Erythroblast (primary cell): ENCODE data around the gene SBF1.

Source experiments
- DNase-seq, 2 experiments: peaks; one replicate each; lab custom pipeline; 2025; lab: John Stamatoyannopoulos, UW
- GATA1 ChIP-seq: IDR thresholded peaks from 2 replicates; pipeline ENCODE4 v1.6.1; 2011; ENCODE audit warnings: low read depth, mild to moderate bottlenecking, control low read depth, low read length, moderate library complexity
- POLR2A ChIP-seq: IDR thresholded peaks from 2 replicates; pipeline ENCODE4 v1.6.1; 2011; ENCODE audit warnings: mild to moderate bottlenecking, low read length

Gene SBF1

DNA sequence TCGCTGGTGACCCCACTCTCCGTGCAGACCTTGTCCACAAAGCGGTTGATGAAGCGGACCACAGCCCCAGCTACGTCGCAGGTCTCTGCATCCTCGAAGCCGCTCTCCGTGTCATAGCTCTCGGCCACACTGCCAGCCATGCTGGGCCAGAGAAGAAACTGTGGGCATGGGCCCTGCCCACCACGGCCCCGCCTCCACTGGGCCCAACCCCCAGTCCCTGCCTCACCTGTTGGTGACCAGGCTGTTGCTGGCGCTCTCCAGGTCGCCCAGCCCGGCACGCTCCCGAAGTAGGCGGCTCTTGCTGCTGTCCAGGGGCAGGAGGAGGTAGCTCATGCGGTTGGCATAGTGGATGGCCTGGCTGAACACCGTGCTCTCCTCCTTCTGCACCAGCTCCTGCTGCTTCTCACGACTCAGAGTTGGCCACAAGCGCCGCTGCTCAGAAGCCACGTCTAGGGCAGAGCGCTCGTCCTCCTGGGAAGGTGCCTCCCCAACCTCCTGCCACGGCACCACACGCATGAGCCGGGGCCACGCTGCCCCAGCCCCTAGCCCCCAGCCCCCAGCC, 12.8 kb downstream of the SBF1 start:
- DNase-seq: no peak
- TF ChIP-seq GATA1 (no peak), POLR2A (no peak)

DNA sequence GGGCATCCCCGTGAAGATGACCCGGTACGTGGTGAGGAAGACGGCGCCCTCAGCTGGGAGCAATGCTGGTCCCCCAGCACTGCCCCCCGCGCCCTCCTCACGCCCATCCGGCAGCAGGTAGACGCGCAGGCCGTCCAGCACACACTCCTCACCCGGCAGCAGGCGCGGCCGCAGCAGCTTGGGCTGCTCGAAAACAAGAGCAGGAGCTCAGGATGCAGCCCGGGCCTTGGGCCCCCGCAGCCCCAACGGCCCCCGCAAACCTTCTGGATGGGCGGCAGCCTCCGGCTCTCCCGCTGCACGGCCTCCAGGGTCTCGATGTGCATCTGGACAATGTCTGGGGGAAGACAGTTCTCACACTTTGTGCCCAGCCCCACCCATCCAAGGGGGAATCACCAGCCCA, 13.3 kb downstream of the SBF1 start:
- TF ChIP-seq GATA1 (no peak), POLR2A (no peak)
- DNase-seq: no peak

DNA sequence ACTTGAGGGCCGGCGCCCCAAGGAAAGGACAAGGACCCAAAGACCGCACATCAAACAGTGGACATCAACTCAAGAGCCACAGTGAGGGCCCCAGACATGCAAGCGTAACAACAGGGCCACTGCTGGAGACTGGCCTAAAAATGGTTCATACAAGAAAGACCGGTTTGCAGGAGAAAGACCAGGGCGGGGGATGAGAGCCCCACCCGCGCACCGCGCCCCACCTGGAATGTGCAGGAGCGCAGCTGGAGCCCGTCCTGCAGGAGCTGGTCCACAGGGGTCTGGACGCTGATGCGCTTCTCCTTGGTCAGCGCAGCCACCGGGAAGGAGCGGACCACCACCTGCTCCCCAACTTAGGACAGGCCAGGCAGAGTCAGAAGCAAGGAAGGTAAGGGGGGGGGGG, 13.9 kb downstream of the SBF1 start:
- no peak for DNase-seq
- TF ChIP-seq GATA1 (no peak), POLR2A (no peak)

DNA sequence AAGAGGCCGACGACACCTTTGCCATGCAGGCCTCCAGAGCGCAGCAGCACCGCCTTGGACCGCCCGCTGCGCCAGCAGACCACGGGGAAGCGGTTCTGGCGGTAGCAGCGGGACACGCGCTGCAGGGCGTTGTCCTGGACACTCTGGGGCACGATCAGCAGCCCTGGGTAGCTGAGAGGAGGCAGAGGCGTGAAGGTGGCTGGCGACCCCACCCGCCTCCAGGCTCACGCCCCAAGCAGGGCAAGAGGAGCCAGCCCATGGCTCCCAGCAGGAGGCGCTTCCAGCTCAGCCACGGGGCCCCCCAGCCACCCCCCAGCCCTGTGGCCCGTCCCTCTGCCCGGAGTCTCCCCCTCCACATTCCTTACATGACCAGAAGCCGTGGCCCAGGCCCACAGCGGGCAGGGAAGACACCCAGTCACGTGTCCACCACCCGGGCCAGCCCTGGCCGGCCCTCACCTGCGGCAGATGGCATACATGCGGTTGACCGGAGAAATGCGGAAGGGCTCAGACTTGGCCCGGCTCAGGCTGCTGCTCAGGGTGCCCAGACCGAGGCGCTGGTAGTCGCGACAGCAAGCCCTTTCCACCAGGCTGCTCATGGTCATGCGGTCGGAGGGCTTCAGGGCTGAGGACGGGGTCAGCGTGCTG, 15.2 kb downstream of the SBF1 start:
- DNase-seq: peak in 1 of 2 experiments; percentile 21
- no peak for TF ChIP-seq GATA1
- no peak for TF ChIP-seq POLR2A

DNA sequence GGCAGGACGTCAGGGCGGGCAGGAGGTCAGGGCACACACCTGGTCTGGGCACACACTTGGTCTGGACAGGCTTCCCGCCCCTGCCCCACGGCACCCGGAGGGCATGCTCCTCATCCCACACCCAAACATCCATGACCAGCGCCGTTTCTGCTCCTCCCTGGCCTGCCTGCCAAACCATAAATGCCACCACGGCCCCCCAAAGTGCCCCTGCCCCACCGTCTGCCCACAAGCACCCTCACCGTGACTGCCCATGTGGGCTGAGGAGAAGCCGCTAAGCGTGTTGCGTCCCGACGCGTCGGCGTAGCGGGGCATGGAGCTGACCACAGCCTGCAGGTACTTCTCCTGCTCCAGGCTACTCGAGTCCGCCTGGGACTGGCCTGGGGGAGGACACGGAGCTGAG, 15.8 kb downstream of the SBF1 start:
- TF ChIP-seq POLR2A (no peak), GATA1 (no peak)
- DNase-seq: no peak

DNA sequence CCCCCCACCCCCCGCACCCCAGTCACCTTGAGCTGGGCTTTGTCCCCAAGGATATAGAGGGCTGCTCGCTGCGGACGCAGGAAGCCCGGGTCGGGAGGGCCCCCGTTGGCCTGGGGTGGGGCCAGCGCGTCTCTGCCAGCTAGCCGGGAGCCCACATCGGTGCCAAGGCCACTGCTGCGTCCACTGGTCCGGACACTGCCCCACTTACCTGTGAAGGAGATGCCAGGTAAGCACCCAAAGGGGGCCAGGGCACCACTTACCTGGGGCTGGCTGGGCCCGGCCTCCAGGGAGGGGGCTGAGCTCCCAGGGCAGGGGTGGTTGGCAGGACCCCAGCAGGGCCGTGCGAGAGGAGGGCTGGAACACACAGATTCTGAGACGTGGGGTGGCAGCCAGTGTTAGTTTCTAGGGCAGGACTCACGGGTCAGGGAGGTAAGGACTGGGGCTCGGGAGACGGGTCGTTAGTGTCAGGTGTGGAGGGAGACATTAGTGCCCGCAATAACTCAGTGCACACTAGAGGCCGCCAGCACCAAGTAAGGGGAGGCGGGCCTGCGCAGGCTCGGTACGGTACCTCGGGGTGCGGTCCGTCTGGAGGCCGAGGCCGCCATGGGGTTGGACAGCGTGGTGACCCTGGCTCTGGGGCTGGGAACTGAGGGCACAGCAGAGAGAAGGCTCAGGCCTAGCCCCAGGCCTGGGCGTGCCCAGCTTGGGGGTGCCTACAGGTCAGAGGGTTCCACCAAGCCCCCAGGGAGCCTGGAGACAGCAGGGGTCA, 18.2 kb downstream of the SBF1 start:
- DNase-seq: peak in 1 of 2 experiments; percentile 24
- no peak for TF ChIP-seq POLR2A
- no peak for TF ChIP-seq GATA1

DNA sequence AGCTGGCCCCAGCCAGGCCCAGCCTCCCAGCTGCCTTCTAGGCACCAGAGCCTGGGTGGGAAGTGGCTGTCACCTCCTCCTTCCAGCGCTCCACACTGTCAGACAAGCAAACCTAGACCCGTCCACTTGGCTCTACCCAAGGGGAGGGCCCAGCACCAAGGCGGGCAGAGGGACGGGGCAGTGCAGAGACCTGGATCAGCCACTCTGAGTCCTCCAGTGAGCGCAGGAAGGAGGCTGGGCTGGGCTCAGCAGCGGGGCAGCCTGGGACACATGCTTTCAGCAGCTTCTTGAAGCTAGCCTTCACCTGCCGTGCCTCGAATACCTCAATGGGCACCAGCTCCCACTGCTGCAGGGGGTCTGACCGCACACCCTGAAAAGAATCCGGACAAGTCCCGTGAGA, 18.8 kb downstream of the SBF1 start:
- DNase-seq: no peak
- no peak for TF ChIP-seq POLR2A
- no peak for TF ChIP-seq GATA1

DNA sequence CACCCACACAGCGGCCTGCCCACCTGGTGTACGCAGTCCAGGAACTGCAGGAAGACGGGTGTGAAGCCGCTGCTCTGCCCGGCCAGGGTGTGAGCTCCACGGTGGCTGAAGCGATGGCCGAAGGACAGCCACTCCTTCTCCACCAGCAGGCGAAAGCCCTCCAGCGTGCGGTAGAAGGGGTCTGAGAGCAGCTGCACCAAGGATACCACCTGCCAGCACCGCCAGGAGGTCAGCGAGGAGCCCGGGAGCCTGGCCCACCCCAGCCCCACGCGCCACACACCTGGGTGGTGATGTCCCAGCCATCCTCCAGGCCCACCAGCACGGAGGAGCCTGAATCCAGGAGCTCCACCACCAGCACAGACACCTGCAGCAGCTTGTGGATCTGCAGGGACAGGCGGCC, 19.6 kb downstream of the SBF1 start:
- TF ChIP-seq POLR2A (no peak), GATA1 (no peak)
- no peak for DNase-seq

DNA sequence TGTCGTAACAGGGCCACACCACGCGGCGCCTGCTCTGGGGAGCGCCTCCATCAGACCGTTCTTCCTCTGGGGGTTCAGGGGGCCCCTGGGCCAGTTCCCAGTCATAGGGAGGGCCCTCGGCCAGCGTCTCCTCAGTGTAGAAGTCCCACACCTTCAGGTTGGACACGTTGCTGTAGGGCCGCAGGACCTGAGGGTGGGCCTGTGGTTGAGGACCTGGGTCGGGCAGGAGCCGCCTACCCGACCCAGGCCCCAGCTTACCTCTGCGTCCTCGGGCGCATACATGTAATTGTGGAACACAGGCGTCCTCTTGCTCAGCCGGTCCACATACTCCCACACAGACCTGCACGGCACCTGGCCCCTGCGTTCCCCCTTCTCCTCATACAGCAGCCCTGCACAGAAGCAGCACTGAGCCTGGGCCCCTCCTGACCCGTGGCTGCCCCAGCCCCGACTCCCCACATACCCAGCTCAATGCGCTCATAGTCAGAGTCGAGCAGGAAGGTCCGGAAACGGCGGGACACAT, 20.2 kb downstream of the SBF1 start:
- no peak for TF ChIP-seq POLR2A
- no peak for TF ChIP-seq GATA1
- no peak for DNase-seq

DNA sequence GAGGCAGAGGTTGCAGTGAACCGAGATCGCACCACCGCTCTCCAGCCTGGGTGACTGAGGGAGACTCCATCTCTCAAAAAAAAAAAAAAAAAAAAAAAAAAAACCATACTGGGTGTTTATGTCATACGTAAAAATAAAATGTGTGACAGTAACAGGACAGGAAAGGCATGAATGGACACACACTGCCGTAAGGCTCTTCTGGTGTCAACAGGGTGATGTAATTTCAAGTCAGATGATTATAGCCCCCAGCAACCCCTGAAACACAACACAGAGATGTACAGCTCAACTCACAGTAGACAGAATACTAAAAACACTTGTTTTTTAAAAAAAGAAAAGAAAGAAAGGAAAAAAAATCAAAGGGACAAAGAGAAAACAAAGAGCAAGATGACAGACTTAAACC, 22.2 kb downstream of the SBF1 start:
- TF ChIP-seq GATA1: no peak
- TF ChIP-seq POLR2A: no peak
- DNase-seq: peak in 1 of 2 experiments; percentile 32

DNA sequence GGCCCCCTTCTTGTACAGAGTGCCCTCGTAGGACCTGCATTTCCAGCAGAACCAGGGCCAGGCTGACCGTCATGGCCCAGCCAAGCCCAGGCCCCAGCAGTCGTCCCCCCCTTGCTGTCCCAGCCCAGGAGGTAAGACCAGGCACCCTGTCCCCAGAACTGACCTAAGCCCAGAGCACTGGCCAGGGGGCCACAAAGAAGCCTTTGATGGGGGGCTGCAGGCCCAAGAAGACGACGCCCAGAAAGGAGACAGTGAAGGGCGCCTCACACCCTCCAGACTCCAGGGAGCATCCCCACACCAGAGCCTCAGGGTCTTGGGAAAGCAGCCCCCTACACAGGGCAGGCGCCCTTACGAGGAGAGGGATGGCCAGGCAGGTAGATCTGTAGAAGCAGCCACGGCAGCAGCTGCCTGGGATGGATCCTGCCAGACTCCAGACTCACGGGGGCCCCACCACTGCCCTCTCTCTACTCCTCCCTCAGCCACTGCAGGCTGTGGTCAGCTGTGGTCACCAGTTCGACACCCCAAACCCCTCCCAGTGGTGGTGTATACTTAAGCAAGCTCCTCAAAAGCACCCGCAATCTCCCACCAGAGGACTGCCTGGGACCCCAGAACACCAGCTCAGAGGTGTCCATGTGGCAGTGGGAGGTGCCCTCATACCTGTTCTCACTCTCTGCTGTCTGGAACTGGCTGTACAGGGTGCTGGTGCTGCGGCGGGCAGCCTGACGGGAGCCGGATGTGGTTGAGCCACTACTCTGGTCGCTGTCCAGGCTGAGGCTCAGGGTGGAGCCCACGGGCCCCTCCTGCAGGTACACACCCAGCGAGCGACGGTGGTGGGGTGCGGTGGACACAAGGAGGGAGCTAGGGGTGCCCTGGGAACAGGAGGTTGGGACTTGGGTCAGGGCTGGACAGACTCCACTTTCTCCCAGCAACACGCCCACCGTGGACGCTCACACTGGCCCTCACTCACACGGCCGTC, 27.0 kb downstream of the SBF1 start:
- DNase-seq: no peak
- TF ChIP-seq POLR2A (no peak), GATA1 (no peak)

DNA sequence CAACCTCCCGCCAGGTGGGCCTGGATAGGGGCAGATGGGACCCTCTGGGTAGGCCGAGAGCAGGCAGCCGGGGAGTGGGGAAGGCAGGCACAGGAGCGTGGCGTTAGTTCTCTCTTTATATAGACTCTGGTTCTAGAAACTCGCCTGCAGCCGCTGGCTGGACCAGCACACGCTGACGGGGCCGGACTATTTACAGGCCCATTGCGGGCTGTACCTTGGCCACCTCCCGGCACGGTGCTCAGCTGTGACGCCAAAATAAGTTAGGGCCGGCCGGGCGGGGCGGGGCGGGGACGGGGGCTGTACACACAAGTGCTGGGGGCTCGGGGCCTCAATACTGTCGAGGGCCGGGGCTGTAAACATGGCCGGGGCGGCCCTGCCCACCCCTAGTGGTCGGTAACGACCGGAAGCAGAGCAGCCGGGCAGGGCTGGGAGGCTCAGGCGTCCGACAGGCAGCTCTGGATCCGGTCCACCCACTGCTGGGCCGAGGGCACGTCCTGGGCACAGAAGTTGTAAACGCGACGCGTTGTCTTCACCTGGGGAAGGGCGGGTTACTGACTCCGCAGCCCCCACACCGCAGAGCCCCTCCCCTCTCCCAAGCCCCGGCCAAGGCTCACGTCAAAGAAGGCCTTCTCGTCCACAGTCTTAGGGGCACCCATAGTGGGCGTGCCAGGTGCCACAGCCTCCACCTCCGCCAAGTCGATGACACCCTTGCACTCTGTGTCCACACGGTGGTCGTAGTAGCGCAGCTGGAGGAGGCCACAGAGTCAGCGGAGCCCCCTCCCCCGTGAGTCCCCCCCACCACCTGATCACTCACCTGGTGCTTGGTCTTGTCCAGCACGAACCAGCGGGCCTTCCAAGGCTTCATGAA, 27.9 kb downstream of the SBF1 start:
- TF ChIP-seq POLR2A (no peak), GATA1 (no peak)
- no peak for DNase-seq
